ENCODE measurements around the gene LCMT1. TPM values are rescaled to one million over a fixed set of nuclear protein-coding genes. Genes with fewer than 3 reads are reported as not detected.
"Not testable (repeated sequence)": the region's sequence is repeated elsewhere in the genome, so short reads cannot be mapped to it uniquely, and the experiment has no call there.

Gene LCMT1
- 10 to 100 TPM; 52.3 to 52.5 TPM for total RNA-seq

DNA sequence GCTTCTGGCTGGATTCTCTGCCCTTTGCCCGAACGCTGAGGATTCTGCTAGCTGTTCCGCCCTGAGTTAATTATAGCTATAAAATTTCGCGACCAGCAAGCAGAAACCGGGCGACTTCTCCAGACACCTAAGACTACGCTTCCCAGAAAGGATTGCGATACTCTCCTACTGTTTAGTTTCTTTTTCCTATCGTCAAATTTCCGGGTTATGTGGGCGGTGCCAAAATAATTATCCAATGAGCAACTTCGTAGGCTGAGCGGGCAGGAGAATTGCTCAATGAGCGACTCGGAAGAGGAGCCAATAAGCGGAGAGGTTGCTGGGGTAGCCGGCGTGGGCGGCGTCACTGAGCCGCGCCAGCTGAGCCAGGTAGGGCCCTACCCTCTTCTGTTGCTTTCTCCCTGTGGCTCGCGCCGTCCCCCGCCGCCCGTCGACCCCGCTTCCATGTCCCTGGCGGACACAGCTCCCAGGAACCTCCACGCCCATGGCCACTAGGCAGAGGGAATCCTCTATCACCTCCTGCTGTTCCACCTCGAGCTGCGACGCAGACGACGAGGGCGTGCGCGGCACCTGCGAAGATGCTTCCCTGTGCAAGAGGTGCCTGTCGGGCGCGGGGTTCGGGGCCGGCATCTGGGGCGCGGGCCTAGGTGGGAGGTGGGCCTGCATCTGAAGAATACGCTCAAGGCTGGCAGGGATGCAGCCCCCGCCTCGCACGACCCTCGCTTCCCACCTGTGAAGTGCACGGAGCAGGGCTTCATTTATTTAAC lies at the start of gene LCMT1:
Gene LCMT1, plus strand, starts transcription at position 340 of the 764 bp plus-strand sequence. Its CDS starts 142 bp downstream, at position 482.
- peaks cover 0 to 34% of the 10 kb centered on the region in 2 donors for H3K4me1 ChIP-seq
- H3K4me3 ChIP-seq: peak within 1 kb of the TSS; percentile 72 to 84
- H3K27me3 ChIP-seq: no peaks in the 10 kb centered on the region
- H3K9me3 ChIP-seq: no peaks in the 10 kb centered on the region
- peak; percentile 94 for DNase-seq (ENCODE audit: low spot score)
- no peaks in the 10 kb centered on the region for H3K36me3 ChIP-seq
- H3K27ac ChIP-seq: peak within 1 kb of the TSS; percentile 83 to 85
- TF ChIP-seq, protein P1, sequence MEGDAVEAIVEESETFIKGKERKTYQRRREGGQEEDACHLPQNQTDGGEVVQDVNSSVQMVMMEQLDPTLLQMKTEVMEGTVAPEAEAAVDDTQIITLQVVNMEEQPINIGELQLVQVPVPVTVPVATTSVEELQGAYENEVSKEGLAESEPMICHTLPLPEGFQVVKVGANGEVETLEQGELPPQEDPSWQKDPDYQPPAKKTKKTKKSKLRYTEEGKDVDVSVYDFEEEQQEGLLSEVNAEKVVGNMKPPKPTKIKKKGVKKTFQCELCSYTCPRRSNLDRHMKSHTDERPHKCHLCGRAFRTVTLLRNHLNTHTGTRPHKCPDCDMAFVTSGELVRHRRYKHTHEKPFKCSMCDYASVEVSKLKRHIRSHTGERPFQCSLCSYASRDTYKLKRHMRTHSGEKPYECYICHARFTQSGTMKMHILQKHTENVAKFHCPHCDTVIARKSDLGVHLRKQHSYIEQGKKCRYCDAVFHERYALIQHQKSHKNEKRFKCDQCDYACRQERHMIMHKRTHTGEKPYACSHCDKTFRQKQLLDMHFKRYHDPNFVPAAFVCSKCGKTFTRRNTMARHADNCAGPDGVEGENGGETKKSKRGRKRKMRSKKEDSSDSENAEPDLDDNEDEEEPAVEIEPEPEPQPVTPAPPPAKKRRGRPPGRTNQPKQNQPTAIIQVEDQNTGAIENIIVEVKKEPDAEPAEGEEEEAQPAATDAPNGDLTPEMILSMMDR (IDR thresholded peaks at IDR 0.05): no peak

DNA sequence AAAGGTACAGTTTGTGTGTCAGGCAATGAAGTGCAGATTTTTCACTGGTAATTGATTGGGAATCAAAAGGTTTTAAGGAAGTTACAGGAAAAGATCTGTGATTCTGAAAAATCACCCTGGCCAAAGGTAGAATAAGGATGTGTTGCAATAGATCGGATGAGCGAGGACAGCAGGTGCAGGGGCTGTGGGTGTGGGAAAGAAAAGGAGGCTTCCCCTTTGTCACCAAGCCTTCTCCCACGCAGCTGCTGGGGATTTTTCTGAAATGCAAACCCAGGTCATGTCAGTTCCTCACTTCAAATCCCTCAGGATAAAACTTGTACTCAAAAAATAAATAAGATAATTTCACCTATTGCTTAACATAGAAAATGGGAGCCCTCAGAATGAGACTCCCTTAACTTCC lies 48.4 kb upstream of the LCMT1 start:
- no peaks in the 10 kb centered on the region for H3K9me3 ChIP-seq

DNA sequence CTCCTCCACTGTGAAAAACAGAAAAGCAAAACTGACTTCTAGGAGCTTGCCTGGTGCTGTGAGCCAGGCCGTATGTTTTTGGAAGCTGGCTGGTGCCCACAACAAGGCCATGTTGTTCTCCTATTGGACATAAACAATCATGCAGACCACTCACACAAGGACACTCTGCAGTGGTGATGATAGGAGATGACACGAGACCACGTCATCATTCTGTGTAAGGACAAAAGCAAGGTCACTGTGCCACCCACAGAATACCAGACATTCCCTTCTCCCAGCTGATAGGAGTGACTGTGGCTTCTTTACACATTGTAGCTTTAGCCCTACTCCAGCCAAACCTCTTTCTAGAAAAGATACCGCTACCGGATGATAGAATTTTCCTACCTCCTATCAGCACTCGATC lies 47.7 kb upstream of the LCMT1 start:
- Histone ChIP-seq H3K4me3 (no peak overlapping the region), H3K4me1 (peaks cover 0 to 24% of the 10 kb centered on the region in 2 donors), H3K27ac (peak overlapping the region; percentile 88 to 93), H3K27me3 (no peaks in the 10 kb centered on the region), H3K36me3 (no peaks in the 10 kb centered on the region), H3K9me3 (no peaks in the 10 kb centered on the region)
- TF ChIP-seq, protein P1 (IDR thresholded peaks at IDR 0.05): no peak
- peak; percentile 67 for DNase-seq (ENCODE audit: low spot score)

More for the DNA sequence above, 48.4 kb upstream of the LCMT1 start:
- H3K4me1 ChIP-seq: peaks cover 0 to 24% of the 10 kb centered on the region in 2 donors
- H3K27ac ChIP-seq: peak overlapping the region; percentile 88 to 93
- no peaks in the 10 kb centered on the region for H3K27me3 ChIP-seq
- DNase-seq (ENCODE audit: low spot score): no peak
- no peaks in the 10 kb centered on the region for H3K36me3 ChIP-seq
- TF ChIP-seq, protein P1 (IDR thresholded peaks at IDR 0.05): no peak
- H3K4me3 ChIP-seq: no peak overlapping the region

DNA sequence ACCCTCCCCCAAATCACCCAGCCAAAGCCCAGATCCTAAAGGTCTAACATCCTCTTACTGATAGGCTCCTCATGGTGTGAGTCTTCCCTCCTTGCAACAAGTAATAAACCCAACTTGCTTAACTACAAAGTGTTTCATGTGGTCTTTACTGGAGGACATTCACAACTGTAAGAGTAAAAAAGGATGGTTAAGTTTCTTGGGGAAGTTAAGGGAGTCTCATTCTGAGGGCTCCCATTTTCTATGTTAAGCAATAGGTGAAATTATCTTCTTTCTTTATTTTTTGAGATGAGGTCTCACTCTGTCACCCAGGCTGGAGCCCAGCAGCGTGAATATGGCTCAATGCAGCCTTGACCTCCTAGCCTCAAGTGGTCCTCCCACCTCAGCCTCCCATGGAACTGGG lies 47.3 kb upstream of the LCMT1 start:
- not testable (repeated sequence) for H3K4me3 ChIP-seq; H3K27me3 ChIP-seq; DNase-seq (ENCODE audit: low spot score); H3K9me3 ChIP-seq; H3K36me3 ChIP-seq
- H3K4me1 ChIP-seq: peaks cover 0 to 24% of the 10 kb centered on the region in 2 donors
- H3K27ac ChIP-seq: peak overlapping the region; percentile 88 to 93

DNA sequence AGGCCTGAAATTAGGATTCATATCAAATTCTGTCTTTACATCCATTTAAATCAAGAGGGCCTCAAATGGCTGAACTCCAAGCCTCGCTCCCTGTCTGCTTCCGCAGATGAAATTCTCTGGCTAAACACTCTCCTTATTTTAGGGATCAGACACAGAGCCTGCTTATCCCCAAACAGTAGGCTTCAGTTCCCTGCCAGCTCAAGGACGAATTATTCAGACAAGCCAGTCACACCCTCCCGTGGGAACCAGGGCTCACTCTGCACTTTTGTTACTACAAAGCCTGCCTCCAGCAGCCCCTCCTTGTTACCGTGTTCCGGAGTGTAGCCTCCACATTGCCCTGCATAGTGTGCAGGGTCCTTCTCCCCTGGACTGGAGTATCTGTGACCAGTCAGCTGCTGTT lies 46.6 kb upstream of the LCMT1 start:
- Histone ChIP-seq H3K4me3 (no peak overlapping the region), H3K27ac (peak overlapping the region; percentile 88 to 93), H3K4me1 (peaks cover 0 to 24% of the 10 kb centered on the region in 2 donors), H3K9me3 (no peaks in the 10 kb centered on the region), H3K36me3 (no peaks in the 10 kb centered on the region), H3K27me3 (no peaks in the 10 kb centered on the region)
- DNase-seq (ENCODE audit: low spot score): no peak
- TF ChIP-seq, protein P1 (IDR thresholded peaks at IDR 0.05): no peak

DNA sequence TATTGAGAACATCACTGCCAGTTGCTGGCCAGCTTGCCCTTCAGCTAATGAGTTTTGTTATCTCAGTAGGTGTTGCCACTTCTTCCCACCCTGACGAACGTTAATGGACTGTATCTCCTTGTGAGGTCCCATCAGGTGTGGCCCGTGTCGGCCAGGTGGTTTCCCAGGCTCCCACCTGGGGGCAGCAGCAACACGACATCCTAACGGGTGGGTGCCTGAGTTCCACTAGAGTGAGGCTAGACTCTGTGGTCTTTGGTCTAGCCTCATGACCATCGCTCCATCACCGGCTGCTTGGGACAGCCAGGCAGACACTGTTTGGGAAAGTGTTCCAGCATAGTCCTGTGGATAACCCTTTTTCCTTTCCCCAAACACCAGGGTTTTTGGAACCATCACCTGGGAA lies 45.6 kb upstream of the LCMT1 start:
- no peaks in the 10 kb centered on the region for H3K36me3 ChIP-seq
- H3K9me3 ChIP-seq: no peaks in the 10 kb centered on the region
- peaks cover 0 to 24% of the 10 kb centered on the region in 2 donors for H3K4me1 ChIP-seq
- no peak for DNase-seq (ENCODE audit: low spot score)
- TF ChIP-seq, protein P1 (IDR thresholded peaks at IDR 0.05): no peak
- H3K4me3 ChIP-seq: no peak overlapping the region
- H3K27ac ChIP-seq: peak overlapping the region; percentile 88 to 93
- H3K27me3 ChIP-seq: no peaks in the 10 kb centered on the region
